ENCODE measurements around the gene PPM1N.

PPM1N gene

DNA sequence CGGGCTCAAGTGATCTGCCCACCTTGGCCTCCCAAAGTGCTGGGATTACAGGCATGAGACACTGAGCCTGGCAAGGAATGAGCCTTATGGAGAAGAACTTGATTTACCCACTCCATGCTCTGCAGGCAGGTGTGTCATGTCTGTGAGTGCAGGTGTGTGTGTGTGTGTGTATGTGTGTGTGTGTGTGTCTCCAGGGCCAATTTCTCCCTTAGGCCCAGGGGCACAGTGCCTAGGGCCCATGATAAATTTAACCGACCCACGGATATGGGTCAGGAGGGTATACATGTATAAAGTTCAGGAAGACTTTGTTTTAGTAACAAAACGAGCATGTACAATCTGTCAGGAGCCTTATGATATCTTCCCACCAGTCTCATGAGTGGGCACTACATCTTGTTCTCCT is 35.0 kb upstream of the PPM1N start:
- H3K4me1 ChIP-seq (ENCODE audit: control insufficient read depth, insufficient read depth, low read length), result peaks cover 11% of the 10 kb centered on the region

DNA sequence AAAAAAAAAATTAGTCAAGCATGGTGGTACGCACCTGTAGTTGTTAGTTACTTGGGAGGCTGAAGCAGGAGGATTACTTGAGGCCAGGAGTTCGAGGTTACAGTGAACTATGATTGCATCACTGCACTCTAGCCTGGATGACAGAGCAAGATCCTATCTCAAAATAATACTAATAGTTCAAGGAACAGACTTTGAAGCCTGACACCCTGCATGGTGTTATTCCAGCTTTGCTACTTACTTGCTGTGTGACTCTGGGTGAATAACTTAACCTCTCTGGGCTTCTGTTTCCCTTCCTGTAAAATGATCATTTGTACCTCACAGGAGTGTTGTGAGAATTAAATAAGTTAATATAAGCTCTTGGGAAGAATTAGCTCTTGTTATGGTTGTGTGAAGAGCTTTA is 34.0 kb upstream of the PPM1N start:
- Histone ChIP-seq H3K4me3 (ENCODE audit: low read depth, low read length) (no peak overlapping the region), H3K9me3 (ENCODE audit: control insufficient read depth, insufficient read depth, low read depth, low read length) (no peaks in the 10 kb centered on the region), H3K9ac (ENCODE audit: low read length) (no peak overlapping the region), H3K27me3 (ENCODE audit: control insufficient read depth, insufficient read depth, low read length) (peaks cover 3% of the 10 kb centered on the region; the same call in 1 of the 2 replicates), H3K4me1 (ENCODE audit: control insufficient read depth, insufficient read depth, low read length) (peaks cover 11% of the 10 kb centered on the region), H3K27ac (ENCODE audit: low read depth, low read length) (no peak overlapping the region), H3K36me3 (ENCODE audit: control insufficient read depth, insufficient read depth, low read length) (no peaks in the 10 kb centered on the region)

More for the DNA sequence above, 35.0 kb upstream of the PPM1N start:
- no peaks in the 10 kb centered on the region for H3K36me3 ChIP-seq (ENCODE audit: control insufficient read depth, insufficient read depth, low read length)
- peaks cover 3% of the 10 kb centered on the region; the same call in 1 of the 2 replicates for H3K27me3 ChIP-seq (ENCODE audit: control insufficient read depth, insufficient read depth, low read length)
- H3K4me3 ChIP-seq (ENCODE audit: low read depth, low read length), result no peak overlapping the region
- no peaks in the 10 kb centered on the region for H3K9me3 ChIP-seq (ENCODE audit: control insufficient read depth, insufficient read depth, low read depth, low read length)
- no peak overlapping the region for H3K27ac ChIP-seq (ENCODE audit: low read depth, low read length)
- H3K9ac ChIP-seq (ENCODE audit: low read length), result no peak overlapping the region

DNA sequence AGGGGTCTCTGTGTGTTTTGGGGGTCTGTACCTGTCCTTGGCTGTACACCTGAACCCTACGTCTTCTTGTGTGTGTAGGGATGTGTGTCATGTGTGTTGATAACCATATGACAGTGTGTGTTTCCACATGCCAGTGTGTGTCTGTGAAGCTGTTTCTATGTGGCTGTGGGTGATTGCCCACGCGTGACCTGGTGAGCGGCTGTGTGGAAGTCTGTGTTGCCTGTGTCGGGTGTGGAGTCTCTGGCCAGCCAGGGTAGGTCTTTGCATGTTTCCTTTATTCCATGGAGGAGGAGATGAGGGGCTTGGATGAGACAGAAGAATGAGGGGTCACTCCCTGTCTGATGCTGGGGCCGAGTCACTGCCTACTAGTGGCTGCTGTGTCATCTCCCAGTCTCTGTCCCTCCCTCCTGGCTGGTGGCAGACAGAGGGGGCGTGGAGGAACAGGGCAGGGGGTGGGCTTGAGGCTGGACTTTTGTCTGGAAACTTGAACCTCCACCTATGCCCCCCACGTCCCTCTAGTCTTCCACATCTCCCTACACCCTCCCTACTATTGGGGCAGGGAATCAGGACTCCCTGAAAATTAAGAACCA is 33.3 kb upstream of the PPM1N start:
- Histone ChIP-seq H3K9ac (ENCODE audit: low read length) (no peak overlapping the region), H3K36me3 (ENCODE audit: control insufficient read depth, insufficient read depth, low read length) (no peaks in the 10 kb centered on the region), H3K9me3 (ENCODE audit: control insufficient read depth, insufficient read depth, low read depth, low read length) (no peaks in the 10 kb centered on the region), H3K27me3 (ENCODE audit: control insufficient read depth, insufficient read depth, low read length) (peaks cover 3% of the 10 kb centered on the region; the same call in 1 of the 2 replicates), H3K4me3 (ENCODE audit: low read depth, low read length) (no peak overlapping the region), H3K4me1 (ENCODE audit: control insufficient read depth, insufficient read depth, low read length) (peaks cover 14% of the 10 kb centered on the region), H3K27ac (ENCODE audit: low read depth, low read length) (no peak overlapping the region)

DNA sequence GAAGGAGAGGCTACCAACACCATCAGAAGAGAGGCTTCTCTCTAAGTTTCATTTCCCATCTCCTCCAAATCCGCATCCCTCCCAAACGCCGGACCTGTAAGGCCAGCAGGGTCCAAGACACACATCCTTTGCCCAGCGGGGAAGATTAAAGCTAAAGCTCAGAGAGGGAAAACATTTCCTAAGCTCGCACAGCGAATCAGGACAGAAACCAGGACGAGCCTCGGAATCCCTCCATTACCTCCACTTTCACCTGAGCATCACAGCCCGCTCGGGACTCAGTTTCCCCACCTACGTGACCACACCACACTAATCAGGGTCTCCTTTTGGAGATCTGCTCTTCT is 31.2 kb upstream of the PPM1N start:
- H3K9me3 ChIP-seq (ENCODE audit: control insufficient read depth, insufficient read depth, low read depth, low read length), result no peaks in the 10 kb centered on the region
- H3K27me3 ChIP-seq (ENCODE audit: control insufficient read depth, insufficient read depth, low read length), result peaks cover 8% of the 10 kb centered on the region; the same call in 1 of the 2 replicates
- peak overlapping the region; percentile 98 for H3K27ac ChIP-seq (ENCODE audit: low read depth, low read length)
- peak overlapping the region; percentile 79 for H3K9ac ChIP-seq (ENCODE audit: low read length)
- peaks cover 17% of the 10 kb centered on the region for H3K4me1 ChIP-seq (ENCODE audit: control insufficient read depth, insufficient read depth, low read length)
- peak overlapping the region; percentile 74 for H3K4me3 ChIP-seq (ENCODE audit: low read depth, low read length)
- H3K36me3 ChIP-seq (ENCODE audit: control insufficient read depth, insufficient read depth, low read length), result no peaks in the 10 kb centered on the region

DNA sequence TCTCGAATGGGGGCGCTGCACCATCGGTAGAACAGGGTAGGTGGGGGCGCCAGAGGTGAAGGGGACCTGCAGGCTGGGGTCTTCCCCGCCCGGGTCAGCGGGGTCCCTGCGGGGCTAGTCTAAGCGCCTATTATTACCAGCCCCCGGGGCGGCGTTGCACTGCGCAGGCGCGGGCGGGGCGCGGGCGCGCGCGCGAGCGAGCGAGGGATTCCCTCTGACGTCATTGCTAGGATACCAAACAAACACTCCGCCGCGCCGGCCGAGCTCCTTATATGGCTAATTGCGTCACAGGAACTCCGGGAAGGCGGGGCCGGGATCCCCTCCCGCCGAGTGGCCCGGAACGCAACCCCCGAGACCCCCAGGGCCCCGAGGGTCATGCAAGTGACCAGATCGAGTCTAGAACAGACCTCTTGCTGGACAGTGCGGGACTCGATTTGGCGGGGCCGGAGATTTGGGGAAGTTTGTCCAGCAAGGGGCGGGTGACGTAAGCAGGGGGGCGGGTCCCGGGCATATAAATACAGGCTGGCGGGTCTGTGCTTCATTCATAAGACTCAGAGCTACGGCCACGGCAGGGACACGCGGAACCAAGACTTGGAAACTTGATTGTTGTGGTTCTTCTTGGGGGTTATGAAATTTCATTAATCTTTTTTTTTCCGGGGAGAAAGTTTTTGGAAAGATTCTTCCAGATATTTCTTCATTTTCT is 30.6 kb upstream of the PPM1N start, which contains the start of gene FOSB:
Gene FOSB (plus strand): TSS at position 541 of the 703 bp plus-strand sequence. CDS start 591 bp downstream, outside the sequence.
- Histone ChIP-seq H3K27me3 (ENCODE audit: control insufficient read depth, insufficient read depth, low read length) (peaks cover 13% of the 10 kb centered on the region), H3K36me3 (ENCODE audit: control insufficient read depth, insufficient read depth, low read length) (no peaks in the 10 kb centered on the region), H3K4me1 (ENCODE audit: control insufficient read depth, insufficient read depth, low read length) (peaks cover 21% of the 10 kb centered on the region)

DNA sequence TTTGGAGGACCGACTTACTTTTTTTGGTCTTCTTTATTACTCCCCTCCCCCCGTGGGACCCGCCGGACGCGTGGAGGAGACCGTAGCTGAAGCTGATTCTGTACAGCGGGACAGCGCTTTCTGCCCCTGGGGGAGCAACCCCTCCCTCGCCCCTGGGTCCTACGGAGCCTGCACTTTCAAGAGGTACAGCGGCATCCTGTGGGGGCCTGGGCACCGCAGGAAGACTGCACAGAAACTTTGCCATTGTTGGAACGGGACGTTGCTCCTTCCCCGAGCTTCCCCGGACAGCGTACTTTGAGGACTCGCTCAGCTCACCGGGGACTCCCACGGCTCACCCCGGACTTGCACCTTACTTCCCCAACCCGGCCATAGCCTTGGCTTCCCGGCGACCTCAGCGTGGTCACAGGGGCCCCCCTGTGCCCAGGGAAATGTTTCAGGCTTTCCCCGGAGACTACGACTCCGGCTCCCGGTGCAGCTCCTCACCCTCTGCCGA is 30.0 kb upstream of the PPM1N start:
- Histone ChIP-seq H3K4me3 (ENCODE audit: low read depth, low read length) (peak overlapping the region; percentile 74), H3K27ac (ENCODE audit: low read depth, low read length) (peak overlapping the region; percentile 98; the same call in 1 of the 2 replicates), H3K27me3 (ENCODE audit: control insufficient read depth, insufficient read depth, low read length) (peaks cover 17% of the 10 kb centered on the region), H3K9ac (ENCODE audit: low read length) (peak overlapping the region; percentile 83), H3K4me1 (ENCODE audit: control insufficient read depth, insufficient read depth, low read length) (peaks cover 26% of the 10 kb centered on the region), H3K36me3 (ENCODE audit: control insufficient read depth, insufficient read depth, low read length) (no peaks in the 10 kb centered on the region), H3K9me3 (ENCODE audit: control insufficient read depth, insufficient read depth, low read depth, low read length) (no peaks in the 10 kb centered on the region)

More for the DNA sequence above, 30.6 kb upstream of the PPM1N start, which contains the start of gene FOSB:
- H3K27ac ChIP-seq (ENCODE audit: low read depth, low read length), result peak within 1 kb of the TSS; percentile 98
- H3K9ac ChIP-seq (ENCODE audit: low read length), result peak within 1 kb of the TSS; percentile 83
- no peaks in the 10 kb centered on the region for H3K9me3 ChIP-seq (ENCODE audit: control insufficient read depth, insufficient read depth, low read depth, low read length)
- peak within 1 kb of the TSS; percentile 74 for H3K4me3 ChIP-seq (ENCODE audit: low read depth, low read length)

DNA sequence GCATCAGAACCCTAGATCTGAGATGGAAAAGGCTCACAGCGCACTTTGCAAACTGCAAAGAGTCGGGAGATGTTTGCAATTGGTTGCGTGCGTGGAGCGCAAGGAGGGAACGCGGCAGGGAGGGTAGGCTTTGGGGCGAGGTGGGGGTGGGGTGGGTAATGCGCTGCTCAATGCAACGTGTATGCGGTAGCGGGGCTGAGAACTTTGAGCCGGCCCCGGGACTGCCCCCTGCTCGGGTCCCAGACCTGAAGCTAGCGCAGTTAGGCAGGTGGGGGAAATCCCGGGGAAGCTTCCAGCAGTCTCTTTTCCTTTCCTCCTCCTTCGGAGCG is 29.5 kb upstream of the PPM1N start:
- H3K27ac ChIP-seq (ENCODE audit: low read depth, low read length), result no peak overlapping the region
- H3K36me3 ChIP-seq (ENCODE audit: control insufficient read depth, insufficient read depth, low read length), result no peaks in the 10 kb centered on the region
- peak overlapping the region; percentile 83 for H3K9ac ChIP-seq (ENCODE audit: low read length)
- peak overlapping the region; percentile 74 for H3K4me3 ChIP-seq (ENCODE audit: low read depth, low read length)
- no peaks in the 10 kb centered on the region for H3K9me3 ChIP-seq (ENCODE audit: control insufficient read depth, insufficient read depth, low read depth, low read length)
- H3K27me3 ChIP-seq (ENCODE audit: control insufficient read depth, insufficient read depth, low read length), result peaks cover 17% of the 10 kb centered on the region
- H3K4me1 ChIP-seq (ENCODE audit: control insufficient read depth, insufficient read depth, low read length), result peaks cover 30% of the 10 kb centered on the region

DNA sequence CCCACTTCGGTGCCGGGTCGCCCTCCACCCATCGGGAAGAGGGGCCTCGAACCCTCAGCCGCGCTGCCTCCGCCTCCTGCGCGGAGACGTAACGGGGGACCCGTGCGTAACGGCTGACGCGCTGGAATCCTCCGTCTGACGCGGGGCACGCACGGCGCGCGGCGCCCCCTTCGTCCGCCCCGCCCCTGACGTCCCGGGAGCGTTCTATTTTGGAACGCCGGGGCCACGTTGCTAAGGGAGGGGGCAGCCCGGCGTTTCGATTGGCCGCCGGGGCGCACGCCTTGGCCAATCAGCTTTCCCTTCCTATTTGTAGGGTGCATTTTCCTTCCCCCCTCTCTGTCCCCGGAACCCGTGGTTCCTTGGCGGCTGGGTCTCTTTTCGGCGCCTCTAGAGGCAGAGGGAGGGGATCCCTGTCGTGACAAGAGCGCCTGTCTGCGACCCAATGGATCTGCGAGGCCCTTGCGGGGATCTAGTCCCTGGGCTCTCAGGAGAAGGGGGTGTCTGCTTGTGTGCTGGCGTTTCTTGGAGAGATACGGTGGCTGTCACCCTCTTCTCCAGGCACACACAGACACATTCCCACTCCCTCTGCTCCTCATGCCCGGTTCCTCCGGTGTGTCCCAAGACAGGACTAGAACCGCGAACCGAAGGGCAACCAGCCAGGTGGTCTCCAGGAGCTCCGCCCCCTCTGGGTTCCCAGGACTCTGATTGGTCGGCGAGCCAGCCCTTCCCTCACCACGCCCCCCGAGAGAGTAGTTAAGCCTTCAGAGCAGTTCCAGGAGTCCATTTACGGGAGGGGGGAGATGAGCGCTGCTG is 28.9 kb upstream of the PPM1N start:
- Histone ChIP-seq H3K9ac (ENCODE audit: low read length) (peak overlapping the region; percentile 83), H3K27me3 (ENCODE audit: control insufficient read depth, insufficient read depth, low read length) (peaks cover 17% of the 10 kb centered on the region), H3K27ac (ENCODE audit: low read depth, low read length) (peak overlapping the region; percentile 69; the same call in 1 of the 2 replicates), H3K9me3 (ENCODE audit: control insufficient read depth, insufficient read depth, low read depth, low read length) (no peaks in the 10 kb centered on the region), H3K4me3 (ENCODE audit: low read depth, low read length) (peak overlapping the region; percentile 74), H3K4me1 (ENCODE audit: control insufficient read depth, insufficient read depth, low read length) (peaks cover 32% of the 10 kb centered on the region), H3K36me3 (ENCODE audit: control insufficient read depth, insufficient read depth, low read length) (no peaks in the 10 kb centered on the region)

DNA sequence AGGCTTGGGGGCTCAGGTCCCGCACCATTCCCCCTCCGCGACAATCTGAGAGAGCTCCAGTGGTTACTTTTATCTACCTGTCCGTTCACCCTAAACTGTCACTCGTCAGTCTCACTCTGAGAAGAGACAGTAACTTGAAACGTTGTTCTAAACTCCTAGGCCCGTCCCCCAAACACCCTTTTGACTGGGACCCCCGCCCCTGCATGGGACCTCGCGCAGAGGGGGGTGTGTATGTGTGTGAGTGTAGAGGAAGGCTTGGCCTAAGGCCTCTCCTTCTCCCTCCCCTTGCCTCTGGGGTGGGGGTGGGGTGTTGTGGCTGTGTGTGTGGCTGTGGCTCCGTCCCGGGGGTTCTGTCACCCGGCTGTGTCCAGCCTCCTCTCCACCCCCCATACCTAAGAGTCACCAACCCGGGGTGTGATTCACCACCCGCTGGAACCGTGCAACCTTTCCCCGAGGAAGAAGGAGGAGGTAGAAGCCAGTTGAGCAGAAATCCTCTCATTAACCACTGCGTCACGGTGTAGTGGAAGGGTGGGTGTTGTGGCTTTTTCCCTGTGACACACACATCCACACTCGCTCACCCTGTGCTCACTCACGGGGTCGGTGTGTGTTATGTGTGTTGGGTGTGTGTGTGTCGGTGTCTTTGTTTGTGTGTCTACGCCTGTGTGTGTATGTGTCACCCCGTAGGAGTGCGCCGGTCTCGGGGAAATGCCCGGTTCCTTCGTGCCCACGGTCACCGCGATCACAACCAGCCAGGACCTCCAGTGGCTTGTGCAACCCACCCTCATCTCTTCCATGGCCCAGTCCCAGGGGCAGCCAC is 28.1 kb upstream of the PPM1N start:
- H3K36me3 ChIP-seq (ENCODE audit: control insufficient read depth, insufficient read depth, low read length), result no peaks in the 10 kb centered on the region
- no peak overlapping the region for H3K27ac ChIP-seq (ENCODE audit: low read depth, low read length)
- no peaks in the 10 kb centered on the region for H3K9me3 ChIP-seq (ENCODE audit: control insufficient read depth, insufficient read depth, low read depth, low read length)
- peak overlapping the region; percentile 29 for H3K9ac ChIP-seq (ENCODE audit: low read length)
- peaks cover 26% of the 10 kb centered on the region for H3K4me1 ChIP-seq (ENCODE audit: control insufficient read depth, insufficient read depth, low read length)
- H3K4me3 ChIP-seq (ENCODE audit: low read depth, low read length), result peak overlapping the region; percentile 74
- peaks cover 17% of the 10 kb centered on the region for H3K27me3 ChIP-seq (ENCODE audit: control insufficient read depth, insufficient read depth, low read length)

DNA sequence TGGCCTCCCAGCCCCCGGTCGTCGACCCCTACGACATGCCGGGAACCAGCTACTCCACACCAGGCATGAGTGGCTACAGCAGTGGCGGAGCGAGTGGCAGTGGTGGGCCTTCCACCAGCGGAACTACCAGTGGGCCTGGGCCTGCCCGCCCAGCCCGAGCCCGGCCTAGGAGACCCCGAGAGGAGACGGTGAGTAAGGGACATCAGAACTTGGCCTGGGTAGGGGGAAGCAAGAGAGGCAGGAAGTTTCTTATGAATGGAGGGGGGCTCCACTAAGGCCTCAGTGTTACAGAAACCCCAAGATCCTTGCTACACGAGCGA is 27.5 kb upstream of the PPM1N start:
- Histone ChIP-seq H3K36me3 (ENCODE audit: control insufficient read depth, insufficient read depth, low read length) (no peaks in the 10 kb centered on the region), H3K9ac (ENCODE audit: low read length) (no peak overlapping the region), H3K4me1 (ENCODE audit: control insufficient read depth, insufficient read depth, low read length) (peaks cover 24% of the 10 kb centered on the region), H3K27ac (ENCODE audit: low read depth, low read length) (no peak overlapping the region), H3K4me3 (ENCODE audit: low read depth, low read length) (no peak overlapping the region), H3K9me3 (ENCODE audit: control insufficient read depth, insufficient read depth, low read depth, low read length) (no peaks in the 10 kb centered on the region), H3K27me3 (ENCODE audit: control insufficient read depth, insufficient read depth, low read length) (peaks cover 17% of the 10 kb centered on the region)

Measured in HUES6 (cell line).